ENCODE results near the gene SIRT5.

SIRT5 gene

GRCh38 chr6:13600036-13600435 lies 25.6 kb downstream of the SIRT5 start:
- TF ChIP-seq CTCF (IDR thresholded peaks at IDR 0.05; ENCODE audit: low read depth, low read length): no peak
- H3K4me3 ChIP-seq (ENCODE audit: low read depth, low read length): no peak overlapping the region
- DNase-seq (ENCODE audit: low read depth, low spot score): no peak
- in situ Hi-C loops (cut with HindIII; ENCODE audit: low sequenced_read_pairs): no loop called here

GRCh38 chr6:13604135-13604534 lies 29.7 kb downstream of the SIRT5 start:
- H3K4me3 ChIP-seq (ENCODE audit: low read depth, low read length): no peak overlapping the region
- TF ChIP-seq CTCF (IDR thresholded peaks at IDR 0.05; ENCODE audit: low read depth, low read length): no peak
- in situ Hi-C loops (cut with HindIII; ENCODE audit: low sequenced_read_pairs): no loop called here
- DNase-seq (ENCODE audit: low read depth, low spot score): no peak

- no peak for DNase-seq (ENCODE audit: low read depth, low spot score)
- H3K4me3 ChIP-seq (ENCODE audit: low read depth, low read length): no peak overlapping the region
- no peak for TF ChIP-seq CTCF (IDR thresholded peaks at IDR 0.05; ENCODE audit: low read depth, low read length)
- in situ Hi-C loops (cut with HindIII; ENCODE audit: low sequenced_read_pairs): no loop called here
Observed at GRCh38 chr6:13604546-13605416, 30.4 kb downstream of the SIRT5 start.

- in situ Hi-C loops (cut with HindIII; ENCODE audit: low sequenced_read_pairs): no loop called here
- no peak overlapping the region for H3K4me3 ChIP-seq (ENCODE audit: low read depth, low read length)
- no peak for DNase-seq (ENCODE audit: low read depth, low spot score)
- no peak for TF ChIP-seq CTCF (IDR thresholded peaks at IDR 0.05; ENCODE audit: low read depth, low read length)
Observed at GRCh38 chr6:13605634-13606033, 31.2 kb downstream of the SIRT5 start.

GRCh38 chr6:13611715-13612114 lies 37.3 kb downstream of the SIRT5 start:
- DNase-seq (ENCODE audit: low read depth, low spot score): no peak
- no peak for TF ChIP-seq CTCF (IDR thresholded peaks at IDR 0.05; ENCODE audit: low read depth, low read length)
- in situ Hi-C loops (cut with HindIII; ENCODE audit: low sequenced_read_pairs): no loop called here
- no peak overlapping the region for H3K4me3 ChIP-seq (ENCODE audit: low read depth, low read length)

- no peak overlapping the region for H3K4me3 ChIP-seq (ENCODE audit: low read depth, low read length)
- no peak for TF ChIP-seq CTCF (IDR thresholded peaks at IDR 0.05; ENCODE audit: low read depth, low read length)
- in situ Hi-C loops (cut with HindIII; ENCODE audit: low sequenced_read_pairs): no loop called here
- no peak for DNase-seq (ENCODE audit: low read depth, low spot score)
Observed at GRCh38 chr6:13613029-13613594, 38.7 kb downstream of the SIRT5 start.

Measured in astrocyte of the spinal cord (primary cell).